AG04449 (cell line): ENCODE data around the gene PDXK.

Experiments
- CTCF ChIA-PET: fragments of 350-600 bp; formaldehyde crosslinking; extraction: SDS; loops from one replicate; lab custom pipeline; 2021; ENCODE audit warnings: antibody characterized with exemption; lab: Yijun Ruan, JAX
- POLR2A ChIA-PET: fragments of 400-600, 350-600 bp; formaldehyde crosslinking; extraction: SDS; loops from one replicate; lab custom pipeline; 2020; ENCODE audit warnings: antibody characterized with exemption, inconsistent platforms; lab: Yijun Ruan, JAX
- DNase-seq: peaks from one replicate; pipeline ENCODE4 v3.0.0-alpha.2; 2010; ENCODE audit warnings: low read depth, low spot score
- H3K4me3 ChIP-seq: 2 replicates; pipeline ENCODE4 v1.5.1; 2011; ENCODE audit warnings: low read depth, mild to moderate bottlenecking, control low read depth, low read length
- TF ChIP-seq, protein P1 (sequence below): IDR thresholded peaks from one replicate; pipeline ENCODE4 v1.5.1; 2011; ENCODE audit warnings: mild to moderate bottlenecking, moderate library complexity, low read length, control low read depth, inconsistent platforms; ENCODE audit not compliant: insufficient read depth; ENCODE audit errors: missing control alignments

Gene PDXK

DNA sequence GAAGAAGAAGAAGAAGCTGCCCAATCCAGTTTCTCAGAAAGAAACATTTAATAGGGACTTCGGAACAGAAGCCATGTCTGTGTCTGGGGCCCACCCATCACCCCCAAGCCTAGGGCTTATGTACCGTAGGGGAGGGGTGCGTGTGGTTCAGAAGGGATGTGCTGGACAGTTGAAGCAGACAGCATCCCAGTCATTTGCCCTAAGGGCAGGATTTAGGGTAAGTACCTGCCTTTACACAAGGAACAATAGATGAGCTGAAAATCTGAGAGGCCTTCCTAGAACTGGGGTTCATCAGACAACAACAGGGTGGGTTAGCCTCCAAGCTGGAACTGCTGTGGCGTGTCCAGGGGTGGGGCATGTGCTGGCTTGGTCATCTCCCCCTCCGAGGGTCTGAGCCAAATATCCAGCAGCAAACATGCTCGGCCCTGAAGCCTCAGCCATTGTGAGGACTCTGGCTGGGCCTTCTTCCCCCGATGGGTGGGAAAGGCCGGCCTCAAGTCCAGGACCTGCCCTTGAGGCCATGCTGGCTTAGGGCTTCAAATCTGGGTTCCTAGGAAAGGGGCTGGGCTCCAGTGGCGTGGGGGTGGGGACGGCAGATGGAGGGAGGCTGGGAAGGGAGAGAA, 45.1 kb downstream of the PDXK start:
- H3K4me3 ChIP-seq: no peak overlapping the region
- POLR2A ChIA-PET: no interaction called here
- DNase-seq: no peak
- TF ChIP-seq, protein P1, sequence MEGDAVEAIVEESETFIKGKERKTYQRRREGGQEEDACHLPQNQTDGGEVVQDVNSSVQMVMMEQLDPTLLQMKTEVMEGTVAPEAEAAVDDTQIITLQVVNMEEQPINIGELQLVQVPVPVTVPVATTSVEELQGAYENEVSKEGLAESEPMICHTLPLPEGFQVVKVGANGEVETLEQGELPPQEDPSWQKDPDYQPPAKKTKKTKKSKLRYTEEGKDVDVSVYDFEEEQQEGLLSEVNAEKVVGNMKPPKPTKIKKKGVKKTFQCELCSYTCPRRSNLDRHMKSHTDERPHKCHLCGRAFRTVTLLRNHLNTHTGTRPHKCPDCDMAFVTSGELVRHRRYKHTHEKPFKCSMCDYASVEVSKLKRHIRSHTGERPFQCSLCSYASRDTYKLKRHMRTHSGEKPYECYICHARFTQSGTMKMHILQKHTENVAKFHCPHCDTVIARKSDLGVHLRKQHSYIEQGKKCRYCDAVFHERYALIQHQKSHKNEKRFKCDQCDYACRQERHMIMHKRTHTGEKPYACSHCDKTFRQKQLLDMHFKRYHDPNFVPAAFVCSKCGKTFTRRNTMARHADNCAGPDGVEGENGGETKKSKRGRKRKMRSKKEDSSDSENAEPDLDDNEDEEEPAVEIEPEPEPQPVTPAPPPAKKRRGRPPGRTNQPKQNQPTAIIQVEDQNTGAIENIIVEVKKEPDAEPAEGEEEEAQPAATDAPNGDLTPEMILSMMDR: no peak
- CTCF ChIA-PET: no interaction called here

DNA sequence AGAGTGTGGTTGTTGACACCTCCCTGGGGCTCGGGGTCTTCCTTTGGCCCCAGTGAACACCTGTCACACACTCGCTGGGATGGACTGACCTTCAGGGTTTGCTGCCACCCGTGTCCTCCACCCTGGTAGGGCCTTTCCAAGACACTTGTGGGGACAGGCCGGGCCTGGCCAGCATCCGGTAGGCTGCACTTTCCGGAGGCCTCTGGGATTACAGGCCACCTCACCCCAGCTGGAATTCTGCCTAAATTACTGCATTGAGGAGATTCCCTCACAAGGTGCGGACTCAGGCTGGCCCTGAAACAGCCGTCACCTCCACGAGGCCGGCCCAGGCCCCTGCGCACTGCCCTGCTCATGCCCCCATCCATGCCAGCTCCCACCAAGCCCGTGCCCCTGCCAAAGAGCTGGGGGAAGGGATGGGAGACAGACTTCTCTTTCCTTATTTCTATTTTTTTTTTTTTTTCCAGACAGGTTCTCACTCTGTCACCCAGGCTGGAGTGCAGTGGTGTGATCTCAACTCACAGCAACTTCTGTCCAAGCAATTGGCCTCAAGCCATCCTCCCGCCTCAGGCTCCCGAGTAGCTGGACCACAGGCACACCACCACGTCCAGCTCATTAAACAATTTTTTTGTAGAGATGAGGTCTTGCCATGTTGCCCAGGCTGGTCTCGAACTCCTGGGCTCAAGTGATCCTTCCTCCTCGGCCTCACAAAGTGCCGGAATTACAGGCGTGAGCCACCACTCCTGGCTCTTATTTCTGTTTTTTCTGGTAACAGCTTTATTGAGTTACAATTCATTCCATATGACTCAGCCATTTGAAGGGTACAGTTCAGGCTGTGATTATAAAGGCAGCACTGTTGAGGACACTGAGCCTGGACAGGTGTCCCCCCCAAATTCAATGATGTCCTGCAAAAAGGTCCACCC, 45.9 kb downstream of the PDXK start:
- no peak for DNase-seq
- ChIA-PET POLR2A (interaction anchor here (0.6 kb wide), 1 partner anchor 9 kb away, joined by 3 read pairs; no protein-coding TSS in a partner anchor), CTCF (interaction anchor here (0.5 to 1.3 kb wide), 3 partner anchors 25 to 177 kb away, joined by 3 to 5 read pairs (median 3); partner anchors contain the start of gene RRP1)
- H3K4me3 ChIP-seq: no peak overlapping the region
- TF ChIP-seq, protein P1: no peak

DNA sequence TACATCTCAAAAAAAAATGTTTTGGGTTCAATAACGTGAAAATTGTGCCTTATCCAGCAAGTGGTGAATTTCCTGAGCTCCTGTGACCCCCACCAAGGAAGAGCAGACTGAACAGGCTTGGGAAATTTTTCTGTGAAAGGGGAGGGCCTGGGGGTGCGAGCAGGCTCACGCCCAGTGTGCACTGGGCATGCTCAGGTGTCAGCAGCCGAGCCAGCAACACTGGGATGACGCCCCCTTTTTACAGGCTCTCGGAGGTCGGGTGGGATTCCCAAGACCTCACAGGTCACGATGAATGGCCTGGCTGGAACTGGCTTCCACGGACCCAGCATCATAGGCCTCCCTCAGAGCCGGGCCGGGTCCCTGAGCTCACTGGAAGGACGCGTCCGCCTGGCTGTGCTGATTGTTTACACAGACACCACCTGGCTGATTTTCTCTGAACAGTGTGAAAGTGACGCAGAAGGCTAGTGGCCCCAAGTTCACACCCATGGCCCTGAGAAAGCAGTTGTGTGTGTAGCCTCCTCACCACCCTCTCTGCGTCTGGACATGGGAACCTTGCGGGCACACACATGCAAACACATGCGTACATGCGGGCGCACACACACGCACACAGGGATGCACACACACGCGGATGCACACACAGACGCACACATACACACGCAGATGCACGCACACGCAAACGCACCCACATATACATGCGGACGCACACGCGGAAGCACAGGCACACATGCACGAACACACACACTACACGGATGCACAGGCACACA, 48.0 kb downstream of the PDXK start:
- TF ChIP-seq, protein P1: no peak
- no peak for DNase-seq
- H3K4me3 ChIP-seq: no peak overlapping the region
- ChIA-PET CTCF (no interaction called here), POLR2A (no interaction called here)

DNA sequence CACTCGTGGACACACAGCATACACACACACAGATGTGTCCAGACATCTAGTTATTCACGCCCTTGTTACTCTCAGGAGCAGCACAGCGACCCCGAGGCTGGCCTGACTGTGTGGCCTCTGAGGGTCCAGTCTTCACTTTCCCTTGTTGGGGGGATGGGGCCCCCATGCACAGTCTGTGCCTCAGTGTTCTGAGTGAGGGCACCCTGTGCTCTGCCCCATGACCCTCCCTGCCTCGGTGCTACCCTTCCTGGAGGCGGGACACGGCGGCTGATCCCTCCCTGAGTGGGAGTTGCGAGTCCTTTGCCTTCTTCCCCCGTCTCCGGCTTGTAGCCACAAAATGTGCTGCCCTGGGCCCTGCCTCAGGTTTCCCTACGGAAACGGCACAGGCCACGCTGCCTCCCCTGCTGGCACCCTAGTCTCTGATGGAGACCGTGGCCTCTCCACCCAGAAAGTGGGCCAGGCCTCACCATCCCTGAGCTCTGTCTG, 48.6 kb downstream of the PDXK start:
- ChIA-PET POLR2A (interaction anchor here (0.8 kb wide), 1 partner anchor 21 kb away, joined by 3 read pairs; no protein-coding TSS in a partner anchor), CTCF (no interaction called here)
- no peak for DNase-seq

DNA sequence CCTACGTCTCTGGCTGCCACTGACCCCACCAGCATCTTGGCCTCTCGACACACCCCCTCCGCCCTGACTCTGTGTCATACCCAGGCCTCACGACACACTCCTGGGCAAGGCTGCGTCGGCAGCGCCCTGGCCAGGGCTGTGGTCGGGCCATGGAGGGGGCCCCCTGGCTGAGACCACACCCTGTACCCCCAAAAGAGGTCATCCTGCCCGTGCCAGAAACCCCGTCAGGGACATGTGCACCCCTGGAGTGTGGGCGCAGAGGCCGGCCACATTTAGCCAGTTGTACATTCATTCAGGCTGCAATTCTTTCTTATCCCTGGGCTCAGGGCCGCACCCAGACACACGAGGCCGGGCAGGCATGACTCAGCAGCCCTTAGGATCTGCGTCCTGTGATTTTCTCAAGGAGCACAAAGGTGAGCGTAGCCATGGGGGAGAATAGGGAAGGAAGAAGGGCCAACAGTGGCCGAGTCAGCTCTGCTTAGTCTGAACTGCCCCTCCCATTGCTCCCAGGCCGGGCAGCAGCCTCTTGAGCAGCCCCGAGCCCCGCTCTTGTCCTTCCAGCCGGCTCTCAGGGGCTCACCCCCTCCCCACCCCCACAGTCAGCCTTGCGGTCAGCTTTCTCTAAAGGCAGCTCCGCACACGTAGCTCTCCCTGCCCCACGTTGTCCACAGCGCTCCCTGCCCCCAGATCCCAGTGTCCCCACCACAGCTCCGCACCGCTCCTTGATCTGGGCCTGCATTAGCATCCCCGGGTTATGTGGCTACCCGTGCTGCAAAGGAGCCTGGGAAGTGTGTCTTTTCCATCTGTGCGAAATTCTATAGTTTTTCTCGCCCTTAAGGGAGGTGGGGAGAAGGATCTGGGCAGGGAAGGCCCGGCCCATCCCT, 49.3 kb downstream of the PDXK start:
- CTCF ChIA-PET: interaction anchor here (0.8 kb wide), 1 partner anchor 40 kb away, joined by 3 read pairs; no protein-coding TSS in a partner anchor
- POLR2A ChIA-PET: interaction anchor here (0.6 to 0.8 kb wide), 2 partner anchors 21 to 97 kb away, joined by 3 to 4 read pairs; no protein-coding TSS in a partner anchor
- no peak for DNase-seq
- no peak overlapping the region for H3K4me3 ChIP-seq
- TF ChIP-seq, protein P1: no peak

More for the DNA sequence above, 48.6 kb downstream of the PDXK start:
- H3K4me3 ChIP-seq: no peak overlapping the region
- TF ChIP-seq, protein P1: no peak
